HS-27A (cell line): ENCODE data around the gene LENG1.

ENCODE experiments used
- DNase-seq: peaks from one replicate; pipeline ENCODE4 v3.0.0-alpha.2; 2012; ENCODE audit warnings: low read depth, missing footprints

The LENG1 gene

DNA sequence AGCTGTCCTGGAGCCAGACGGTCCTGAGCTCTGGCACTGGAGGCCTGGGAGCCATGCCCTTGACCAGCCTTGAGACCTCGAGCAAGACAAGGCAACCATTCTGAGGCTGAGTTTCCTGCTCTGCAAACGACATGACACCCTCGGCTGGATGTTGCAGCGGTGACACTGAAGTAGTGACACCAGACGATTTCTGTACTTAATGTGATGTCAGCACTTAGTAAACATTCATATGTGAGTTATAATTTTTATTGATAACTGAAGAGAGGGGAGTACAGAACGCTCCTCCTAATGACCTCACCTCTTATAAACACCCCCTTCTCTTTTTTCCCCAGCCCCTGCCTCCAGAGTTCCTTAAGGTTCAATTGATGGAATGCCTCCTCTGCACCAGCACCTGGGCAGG, 51.0 kb downstream of the LENG1 start:
- DNase-seq = no peak

DNA sequence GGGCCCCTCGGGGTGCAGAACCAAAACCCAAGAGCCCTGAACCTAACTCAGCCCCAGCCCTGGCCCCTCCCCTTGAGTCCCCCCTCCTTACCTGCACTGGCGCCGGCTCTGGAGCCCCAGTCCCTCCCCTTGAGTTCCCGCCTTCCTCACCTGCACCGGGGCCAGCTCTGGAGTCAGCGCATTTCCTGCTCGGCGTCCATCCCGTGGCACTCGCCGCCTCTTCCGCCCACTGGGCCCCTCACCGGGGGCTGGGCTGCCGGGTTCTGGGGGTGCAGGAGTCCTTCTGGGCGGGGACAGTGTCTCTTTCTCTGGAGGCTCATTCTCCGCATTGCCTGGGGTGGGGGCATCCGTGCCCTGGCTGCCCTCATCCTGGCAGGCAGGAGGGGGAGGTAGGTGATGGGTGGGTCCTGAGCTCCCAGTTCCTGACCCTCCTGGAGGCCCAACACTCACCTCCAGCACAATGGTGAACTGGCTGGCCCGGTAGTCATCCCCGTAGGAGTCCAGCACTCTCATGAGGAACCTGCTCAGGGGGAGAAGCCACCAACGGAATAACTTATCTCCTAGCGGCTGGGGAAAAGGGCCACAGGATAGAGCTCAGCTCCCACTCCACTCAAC, 51.5 kb downstream of the LENG1 start:
- no peak for DNase-seq

DNA sequence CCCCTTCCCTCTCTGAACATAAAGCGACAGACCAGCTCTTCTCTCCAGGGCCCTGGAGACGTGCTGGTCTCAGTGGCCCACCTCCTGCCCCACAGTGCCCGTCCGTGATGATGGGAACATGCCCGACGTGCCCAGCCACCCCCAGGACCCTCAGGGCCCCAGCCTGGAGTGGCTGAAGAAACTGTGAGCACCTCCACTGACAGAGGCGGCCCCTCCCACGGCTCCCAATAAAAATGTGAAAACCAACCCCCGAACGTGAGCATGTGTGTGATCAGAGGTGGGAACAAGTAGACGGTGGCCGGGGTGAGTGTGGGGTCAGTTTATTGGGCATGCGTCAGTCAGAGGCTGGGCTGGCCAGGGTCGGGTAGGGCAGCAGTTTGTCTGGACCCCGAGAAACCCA, 52.8 kb downstream of the LENG1 start:
- no peak for DNase-seq

DNA sequence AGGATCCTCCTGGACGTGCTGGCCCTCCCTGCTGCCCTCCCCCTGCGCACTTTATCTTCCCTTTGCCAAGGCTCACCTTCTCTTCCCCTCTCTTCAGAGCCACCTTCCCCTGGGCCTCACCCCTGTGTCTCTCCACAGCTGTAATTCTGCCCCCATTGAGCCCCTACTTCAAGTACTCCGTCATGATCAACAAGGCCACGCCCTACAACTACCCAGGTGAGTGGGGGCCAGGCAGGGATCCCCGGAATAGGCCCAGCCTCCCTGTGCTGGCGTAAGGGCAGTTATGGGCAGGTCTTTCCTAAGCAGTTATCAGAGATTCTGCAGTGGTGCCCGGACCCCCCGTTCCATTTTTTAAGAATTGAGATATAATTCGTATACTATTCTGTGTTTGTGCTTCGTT, 53.7 kb downstream of the LENG1 start:
- no peak for DNase-seq
